Nephron progenitor cell (in vitro differentiated cells): ENCODE measurements around the gene SLC23A3.

Source experiments
- DNase-seq: peaks from one replicate; pipeline ENCODE4 v3.0.0; 2021
- H3K27ac Mint-ChIP-seq: 2 replicates; pipeline ENCODE4 v1.8.0; 2021; ENCODE audit warnings: mild to moderate bottlenecking, moderate library complexity, mixed read lengths
- H3K27me3 Mint-ChIP-seq: 2 replicates; pipeline ENCODE4 v1.8.0; 2021; ENCODE audit warnings: mild to moderate bottlenecking, low read depth, mixed read lengths; ENCODE audit not compliant: poor library complexity
- H3K36me3 Mint-ChIP-seq: 2 replicates; pipeline ENCODE4 v1.8.0; 2021; ENCODE audit warnings: low read depth, mixed read lengths
- H3K4me1 Mint-ChIP-seq: 2 replicates; pipeline ENCODE4 v1.8.0; 2021; ENCODE audit warnings: mixed read lengths
- H3K4me3 Mint-ChIP-seq: 2 replicates; pipeline ENCODE4 v1.8.0; 2021; ENCODE audit warnings: mild to moderate bottlenecking, moderate library complexity, mixed read lengths
- H3K9me3 Mint-ChIP-seq: 2 replicates; pipeline ENCODE4 v1.8.0; 2021; ENCODE audit warnings: mild to moderate bottlenecking, moderate library complexity, mixed read lengths
- CTCF ChIP-seq: fragments of 200-600 bp; sonication (generic); IDR thresholded peaks from 2 replicates; pipeline ENCODE4 v1.5.0; 2021; ENCODE audit warnings: antibody characterized with exemption

Gene SLC23A3

GRCh38 chr2:219178377-219179175, 8.7 kb upstream of the SLC23A3 start:
- peaks cover 35% of the 10 kb centered on the region for H3K4me1 Mint-ChIP-seq
- H3K27me3 Mint-ChIP-seq: peaks cover 3% of the 10 kb centered on the region
- peaks cover 34% of the 10 kb centered on the region for H3K36me3 Mint-ChIP-seq
- peak overlapping the region; percentile 91 for H3K27ac Mint-ChIP-seq
- peak; percentile 74 for DNase-seq
- TF ChIP-seq CTCF: no peak
- H3K9me3 Mint-ChIP-seq: no peaks in the 10 kb centered on the region
- peak overlapping the region; percentile 97 for H3K4me3 Mint-ChIP-seq

GRCh38 chr2:219177552-219178376, 7.9 kb upstream of the SLC23A3 start, which contains the start of gene RETREG2:
TSS of gene RETREG2 (plus strand) at chr2:219178275. CDS start at chr2:219178353, 78 bp downstream.
- Mint-ChIP-seq H3K9me3 (no peaks in the 10 kb centered on the region), H3K36me3 (peaks cover 26% of the 10 kb centered on the region), H3K4me3 (peak within 1 kb of the TSS; percentile 97), H3K27me3 (peaks cover under 1% of the 10 kb centered on the region), H3K4me1 (peaks cover 35% of the 10 kb centered on the region), H3K27ac (peak within 1 kb of the TSS; percentile 98)
- no peak for TF ChIP-seq CTCF
- peak; percentile 87 for DNase-seq

GRCh38 chr2:219176818-219177551, 7.2 kb upstream of the SLC23A3 start, which contains the start of gene CNPPD1:
TSS of gene CNPPD1 (minus strand) at chr2:219176925. CDS start at chr2:219176828, 97 bp downstream.
- Mint-ChIP-seq H3K9me3 (no peaks in the 10 kb centered on the region), H3K4me1 (peaks cover 35% of the 10 kb centered on the region), H3K27ac (peak within 1 kb of the TSS; percentile 98), H3K36me3 (peaks cover 25% of the 10 kb centered on the region), H3K4me3 (peak within 1 kb of the TSS; percentile 96), H3K27me3 (no peaks in the 10 kb centered on the region)
- no peak for TF ChIP-seq CTCF
- peak; percentile 86 for DNase-seq

GRCh38 chr2:219175928-219176817, 6.3 kb upstream of the SLC23A3 start:
- H3K9me3 Mint-ChIP-seq: no peaks in the 10 kb centered on the region
- H3K27ac Mint-ChIP-seq: no peak overlapping the region
- no peak for DNase-seq
- no peaks in the 10 kb centered on the region for H3K27me3 Mint-ChIP-seq
- H3K4me3 Mint-ChIP-seq: peak overlapping the region; percentile 96
- no peak for TF ChIP-seq CTCF
- peaks cover 17% of the 10 kb centered on the region for H3K36me3 Mint-ChIP-seq
- peaks cover 39% of the 10 kb centered on the region for H3K4me1 Mint-ChIP-seq

GRCh38 chr2:219175486-219175885, 5.7 kb upstream of the SLC23A3 start:
- peaks cover 10% of the 10 kb centered on the region for H3K36me3 Mint-ChIP-seq
- no peaks in the 10 kb centered on the region for H3K9me3 Mint-ChIP-seq
- no peak overlapping the region for H3K27ac Mint-ChIP-seq
- peak overlapping the region; percentile 96 for H3K4me3 Mint-ChIP-seq
- H3K27me3 Mint-ChIP-seq: peaks cover under 1% of the 10 kb centered on the region
- no peak for DNase-seq
- peaks cover 40% of the 10 kb centered on the region for H3K4me1 Mint-ChIP-seq
- no peak for TF ChIP-seq CTCF
